HepG2 (cell line): ENCODE data around the gene GMPR. TPM values are rescaled to one million over a fixed set of nuclear protein-coding genes. Genes with fewer than 3 reads are reported as not detected.

Source experiments
- ATF7-NPFF ChIP-seq: sonication (generic); formaldehyde crosslinking; IDR thresholded peaks from 2 replicates; pipeline ENCODE4 v1.8.1; 2023; ENCODE audit warnings: mild to moderate bottlenecking, low read depth, missing genetic modification reagents, moderate library complexity
- DNMT3B ChIP-seq: conservative IDR thresholded peaks from 2 replicates; pipeline ENCODE4 v1.6.1; 2016; ENCODE audit warnings: missing biosample characterization, control low read depth
- KDM1A ChIP-seq: IDR thresholded peaks from 2 replicates; pipeline ENCODE4 v1.6.1; 2016; ENCODE audit warnings: missing compliant biosample characterization
- TMF1 ChIP-seq: sonication (generic); formaldehyde crosslinking; IDR thresholded peaks from 2 replicates; pipeline ENCODE4 v1.8.1; 2022; ENCODE audit warnings: low read depth, missing genetic modification reagents
- ZNF24 ChIP-seq: fragments of 450-650 bp; IDR thresholded peaks from 2 replicates; pipeline ENCODE4 v1.6.1; 2017; ENCODE audit warnings: antibody characterized with exemption, mild to moderate bottlenecking
- ZNF317 ChIP-seq: sonication (generic); formaldehyde crosslinking; IDR thresholded peaks from 2 replicates; pipeline ENCODE4 v1.5.0; 2020; ENCODE audit warnings: mild to moderate bottlenecking, missing genetic modification reagents
- ZNF34 ChIP-seq: sonication (generic); formaldehyde crosslinking; IDR thresholded peaks from 2 replicates; pipeline ENCODE4 v1.4.0; 2020; ENCODE audit warnings: mild to moderate bottlenecking, missing genetic modification reagents, borderline replicate concordance
- polyA plus RNA-seq, 8 experiments: library from polyadenylated mRNA; depleted of rRNA in 3 of 8; stranded (reverse) in 7 of 8; unstranded in 1 of 8; fragments of >200 nt; fragmentation: Illumina TruSeq in 4 of 8; extraction: Trizol in 4 of 8; gene quantifications; 2 replicates each; pipeline versions ENCODE4 v1.2.1 to v1.2.3, GENCODE V29; 2011 to 2016; ENCODE audit warnings: low read depth in 4 of 8, missing spikeins in 1 of 8, mixed read lengths in 1 of 8; ENCODE audit not compliant: insufficient read depth in 1 of 8
- total RNA-seq, 5 experiments: library from RNA; depleted of rRNA; stranded (reverse); fragments of >200 nt; fragmentation: Illumina TruSeq; extraction: Trizol; gene quantifications; 2 replicates each; pipeline ENCODE4 v1.2.3, GENCODE V29; 2016; ENCODE audit warnings: low read depth in 1 of 5
- TF ChIP-seq, protein P1 (sequence below): sonication (generic); formaldehyde crosslinking; IDR thresholded peaks from 2 replicates; pipeline ENCODE4; 2020; ENCODE audit warnings: missing genetic modification reagents, mild to moderate bottlenecking, borderline replicate concordance
- TF ChIP-seq, protein P2 (sequence below): sonication (generic); formaldehyde crosslinking; IDR thresholded peaks from 2 replicates; pipeline ENCODE4 v1.4.0; 2020; ENCODE audit warnings: low read depth, missing genetic modification reagents
- TF ChIP-seq, protein P3 (sequence below): IDR thresholded peaks from 2 replicates; pipeline ENCODE4 v1.6.1; 2012; ENCODE audit warnings: inconsistent platforms

Gene GMPR
- total and polyA plus RNA-seq, 2 of the 13 experiments (the other 11 are each of a cell fraction or from before 2014, with no cell fraction given): not detected

DNA sequence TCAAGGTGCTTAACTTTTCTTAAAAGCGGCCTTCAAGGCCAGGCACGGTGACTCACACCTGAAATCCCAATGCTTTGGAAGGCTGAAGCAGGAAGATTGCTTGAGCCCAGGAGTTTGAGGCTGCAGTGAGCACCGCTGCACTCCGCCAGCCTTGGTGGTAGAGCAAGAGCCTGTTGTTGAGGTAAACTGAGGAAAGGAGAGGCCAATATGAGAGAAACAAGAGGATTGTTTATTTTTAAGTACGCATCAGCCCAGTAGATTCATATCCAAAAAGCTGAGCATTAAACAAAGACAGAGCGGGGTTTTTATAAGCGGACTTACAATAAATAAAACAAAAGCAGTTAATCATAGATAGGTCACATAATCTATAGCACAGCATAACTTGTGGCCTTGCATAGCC lies 15.0 kb upstream of the GMPR start (continued):
- TF ChIP-seq, protein P1, sequence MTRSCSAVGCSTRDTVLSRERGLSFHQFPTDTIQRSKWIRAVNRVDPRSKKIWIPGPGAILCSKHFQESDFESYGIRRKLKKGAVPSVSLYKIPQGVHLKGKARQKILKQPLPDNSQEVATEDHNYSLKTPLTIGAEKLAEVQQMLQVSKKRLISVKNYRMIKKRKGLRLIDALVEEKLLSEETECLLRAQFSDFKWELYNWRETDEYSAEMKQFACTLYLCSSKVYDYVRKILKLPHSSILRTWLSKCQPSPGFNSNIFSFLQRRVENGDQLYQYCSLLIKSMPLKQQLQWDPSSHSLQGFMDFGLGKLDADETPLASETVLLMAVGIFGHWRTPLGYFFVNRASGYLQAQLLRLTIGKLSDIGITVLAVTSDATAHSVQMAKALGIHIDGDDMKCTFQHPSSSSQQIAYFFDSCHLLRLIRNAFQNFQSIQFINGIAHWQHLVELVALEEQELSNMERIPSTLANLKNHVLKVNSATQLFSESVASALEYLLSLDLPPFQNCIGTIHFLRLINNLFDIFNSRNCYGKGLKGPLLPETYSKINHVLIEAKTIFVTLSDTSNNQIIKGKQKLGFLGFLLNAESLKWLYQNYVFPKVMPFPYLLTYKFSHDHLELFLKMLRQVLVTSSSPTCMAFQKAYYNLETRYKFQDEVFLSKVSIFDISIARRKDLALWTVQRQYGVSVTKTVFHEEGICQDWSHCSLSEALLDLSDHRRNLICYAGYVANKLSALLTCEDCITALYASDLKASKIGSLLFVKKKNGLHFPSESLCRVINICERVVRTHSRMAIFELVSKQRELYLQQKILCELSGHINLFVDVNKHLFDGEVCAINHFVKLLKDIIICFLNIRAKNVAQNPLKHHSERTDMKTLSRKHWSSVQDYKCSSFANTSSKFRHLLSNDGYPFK: no peak
- TF ChIP-seq DNMT3B (CRISPR knock-in tag) (no peak), ZNF34 (CRISPR knock-in tag) (no peak), KDM1A (no peak), TMF1 (CRISPR knock-in tag) (no peak), ATF7-NPFF (CRISPR knock-in tag) (no peak), ZNF317 (CRISPR knock-in tag) (no peak), ZNF24 (no peak)
- TF ChIP-seq, protein P2, sequence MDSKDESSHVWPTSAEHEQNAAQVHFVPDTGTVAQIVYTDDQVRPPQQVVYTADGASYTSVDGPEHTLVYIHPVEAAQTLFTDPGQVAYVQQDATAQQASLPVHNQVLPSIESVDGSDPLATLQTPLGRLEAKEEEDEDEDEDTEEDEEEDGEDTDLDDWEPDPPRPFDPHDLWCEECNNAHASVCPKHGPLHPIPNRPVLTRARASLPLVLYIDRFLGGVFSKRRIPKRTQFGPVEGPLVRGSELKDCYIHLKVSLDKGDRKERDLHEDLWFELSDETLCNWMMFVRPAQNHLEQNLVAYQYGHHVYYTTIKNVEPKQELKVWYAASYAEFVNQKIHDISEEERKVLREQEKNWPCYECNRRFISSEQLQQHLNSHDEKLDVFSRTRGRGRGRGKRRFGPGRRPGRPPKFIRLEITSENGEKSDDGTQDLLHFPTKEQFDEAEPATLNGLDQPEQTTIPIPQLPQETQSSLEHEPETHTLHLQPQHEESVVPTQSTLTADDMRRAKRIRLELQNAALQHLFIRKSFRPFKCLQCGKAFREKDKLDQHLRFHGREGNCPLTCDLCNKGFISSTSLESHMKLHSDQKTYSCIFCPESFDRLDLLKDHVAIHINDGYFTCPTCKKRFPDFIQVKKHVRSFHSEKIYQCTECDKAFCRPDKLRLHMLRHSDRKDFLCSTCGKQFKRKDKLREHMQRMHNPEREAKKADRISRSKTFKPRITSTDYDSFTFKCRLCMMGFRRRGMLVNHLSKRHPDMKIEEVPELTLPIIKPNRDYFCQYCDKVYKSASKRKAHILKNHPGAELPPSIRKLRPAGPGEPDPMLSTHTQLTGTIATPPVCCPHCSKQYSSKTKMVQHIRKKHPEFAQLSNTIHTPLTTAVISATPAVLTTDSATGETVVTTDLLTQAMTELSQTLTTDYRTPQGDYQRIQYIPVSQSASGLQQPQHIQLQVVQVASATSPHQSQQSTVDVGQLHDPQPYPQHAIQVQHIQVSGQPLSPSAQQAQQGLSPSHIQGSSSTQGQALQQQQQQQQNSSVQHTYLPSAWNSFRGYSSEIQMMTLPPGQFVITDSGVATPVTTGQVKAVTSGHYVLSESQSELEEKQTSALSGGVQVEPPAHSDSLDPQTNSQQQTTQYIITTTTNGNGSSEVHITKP (CRISPR knock-in tag): no peak
- TF ChIP-seq, protein P3, sequence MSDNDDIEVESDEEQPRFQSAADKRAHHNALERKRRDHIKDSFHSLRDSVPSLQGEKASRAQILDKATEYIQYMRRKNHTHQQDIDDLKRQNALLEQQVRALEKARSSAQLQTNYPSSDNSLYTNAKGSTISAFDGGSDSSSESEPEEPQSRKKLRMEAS: no peak
- TF ChIP-seq, all 625 proteins: peak for 0
